OCI-LY1 (cell line): Measurements from ENCODE around the gene ITSN1.

Experiments
- H2AFZ ChIP-seq: fragments of 200-600 bp; sonication (generic), shearing (Covaris generic); 2 replicates; pipeline ENCODE4 v1.6.0; 2014; ENCODE audit warnings: antibody characterized with exemption, mild to moderate bottlenecking, low read length
- H3F3A ChIP-seq: fragments of 200-600 bp; sonication (generic), shearing (Covaris generic); 2 replicates; pipeline ENCODE4 v1.6.0; 2014; ENCODE audit warnings: mild to moderate bottlenecking, antibody characterized with exemption, low read length, moderate library complexity; ENCODE audit not compliant: insufficient read depth
- H3K27ac ChIP-seq: fragments of 200-600 bp; sonication (generic); 2 replicates; pipeline ENCODE4 v1.5.1; 2014; ENCODE audit warnings: low read length, mixed run types, mild to moderate bottlenecking, low read depth; ENCODE audit not compliant: poor library complexity, severe bottlenecking
- H3K27me3 ChIP-seq: fragments of 200-600 bp; sonication (generic); 2 replicates; pipeline ENCODE4 v1.6.0; 2014; ENCODE audit warnings: antibody characterized with exemption, mild to moderate bottlenecking, low read length, moderate library complexity; ENCODE audit not compliant: insufficient read depth
- H3K36me3 ChIP-seq: fragments of 200-600 bp; sonication (generic); 2 replicates; pipeline ENCODE4 v1.6.1; 2014; ENCODE audit warnings: mild to moderate bottlenecking, antibody characterized with exemption, low read length, moderate library complexity, mixed read lengths; ENCODE audit not compliant: insufficient read depth
- H3K4me1 ChIP-seq: fragments of 200-600 bp; sonication (generic); 2 replicates; pipeline ENCODE4 v1.5.1; 2014; ENCODE audit warnings: mild to moderate bottlenecking, low read length, moderate library complexity; ENCODE audit not compliant: insufficient read depth, severe bottlenecking
- H3K4me2 ChIP-seq: fragments of 200-600 bp; sonication (generic), shearing (Covaris generic); 2 replicates; pipeline ENCODE4 v1.6.1; 2014; ENCODE audit warnings: low read length
- H3K4me3 ChIP-seq: fragments of 200-600 bp; sonication (generic); 2 replicates; pipeline ENCODE4 v1.5.1; 2014; ENCODE audit warnings: low read length, low read depth, mild to moderate bottlenecking, mixed read lengths; ENCODE audit not compliant: poor library complexity, severe bottlenecking
- H3K79me2 ChIP-seq: fragments of 200-600 bp; shearing (Covaris generic); 2 replicates; pipeline ENCODE4 v1.6.1; 2016; ENCODE audit warnings: mixed run types, low read length, mixed read lengths; ENCODE audit not compliant: insufficient read depth
- H3K9ac ChIP-seq: fragments of 200-600 bp; sonication (generic), shearing (Covaris generic); 2 replicates; pipeline ENCODE4 v1.6.1; 2014; ENCODE audit warnings: mild to moderate bottlenecking, low read length, mixed read lengths
- H3K9me2 ChIP-seq: fragments of 200-600 bp; sonication (generic), shearing (Covaris generic); 2 replicates; pipeline ENCODE4 v1.6.1; 2014; ENCODE audit warnings: low read depth, mild to moderate bottlenecking, low read length, mixed read lengths
- H3K9me3 ChIP-seq: fragments of 200-600 bp; shearing (Covaris generic); 2 replicates; pipeline ENCODE4 v1.6.1; 2014; ENCODE audit warnings: low read length, mixed read lengths
- H4K20me1 ChIP-seq: fragments of 200-600 bp; sonication (generic), shearing (Covaris generic); 2 replicates; pipeline ENCODE4 v1.6.0; 2016; ENCODE audit warnings: mild to moderate bottlenecking, low read length; ENCODE audit not compliant: insufficient read depth
- EZH2 ChIP-seq: fragments of 200-600 bp; sonication (generic), shearing (Covaris generic); IDR thresholded peaks from 2 replicates; pipeline ENCODE4 v1.8.0; 2017; ENCODE audit warnings: borderline replicate concordance, mixed run types, mild to moderate bottlenecking, antibody characterized with exemption, low read length, moderate library complexity, mixed read lengths
- TF ChIP-seq, protein P1 (sequence below): fragments of 200-600 bp; sonication (generic), shearing (Covaris generic); IDR thresholded peaks from 2 replicates; pipeline ENCODE4 v1.5.1; 2017; ENCODE audit warnings: mild to moderate bottlenecking, antibody characterized with exemption, low read length, moderate library complexity, mixed read lengths

ITSN1 gene

GRCh38 chr21:33902349-33902748, 260.0 kb downstream of the ITSN1 start:
- Histone ChIP-seq H4K20me1 (no peaks in the 10 kb centered on the region), H3K9ac (no peak overlapping the region), H3K36me3 (peaks cover 69% of the 10 kb centered on the region), H3K27ac (no peak overlapping the region), H3K79me2 (no peaks in the 10 kb centered on the region), H3K4me2 (no peak overlapping the region), H3K4me3 (no peak overlapping the region), H3K9me2 (no peaks in the 10 kb centered on the region), H3K4me1 (no peaks in the 10 kb centered on the region), H2AFZ (no peak overlapping the region), H3K27me3 (no peaks in the 10 kb centered on the region), H3F3A (no peaks in the 10 kb centered on the region), H3K9me3 (no peaks in the 10 kb centered on the region)
- no peak for TF ChIP-seq EZH2
- TF ChIP-seq, protein P1, sequence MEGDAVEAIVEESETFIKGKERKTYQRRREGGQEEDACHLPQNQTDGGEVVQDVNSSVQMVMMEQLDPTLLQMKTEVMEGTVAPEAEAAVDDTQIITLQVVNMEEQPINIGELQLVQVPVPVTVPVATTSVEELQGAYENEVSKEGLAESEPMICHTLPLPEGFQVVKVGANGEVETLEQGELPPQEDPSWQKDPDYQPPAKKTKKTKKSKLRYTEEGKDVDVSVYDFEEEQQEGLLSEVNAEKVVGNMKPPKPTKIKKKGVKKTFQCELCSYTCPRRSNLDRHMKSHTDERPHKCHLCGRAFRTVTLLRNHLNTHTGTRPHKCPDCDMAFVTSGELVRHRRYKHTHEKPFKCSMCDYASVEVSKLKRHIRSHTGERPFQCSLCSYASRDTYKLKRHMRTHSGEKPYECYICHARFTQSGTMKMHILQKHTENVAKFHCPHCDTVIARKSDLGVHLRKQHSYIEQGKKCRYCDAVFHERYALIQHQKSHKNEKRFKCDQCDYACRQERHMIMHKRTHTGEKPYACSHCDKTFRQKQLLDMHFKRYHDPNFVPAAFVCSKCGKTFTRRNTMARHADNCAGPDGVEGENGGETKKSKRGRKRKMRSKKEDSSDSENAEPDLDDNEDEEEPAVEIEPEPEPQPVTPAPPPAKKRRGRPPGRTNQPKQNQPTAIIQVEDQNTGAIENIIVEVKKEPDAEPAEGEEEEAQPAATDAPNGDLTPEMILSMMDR = no peak

- H3K36me3 ChIP-seq = peaks cover 86% of the 10 kb centered on the region
- TF ChIP-seq EZH2 = no peak
- TF ChIP-seq, protein P1 = no peak
Observed at GRCh38 chr21:33904041-33904440, 261.7 kb downstream of the ITSN1 start.

DNA sequence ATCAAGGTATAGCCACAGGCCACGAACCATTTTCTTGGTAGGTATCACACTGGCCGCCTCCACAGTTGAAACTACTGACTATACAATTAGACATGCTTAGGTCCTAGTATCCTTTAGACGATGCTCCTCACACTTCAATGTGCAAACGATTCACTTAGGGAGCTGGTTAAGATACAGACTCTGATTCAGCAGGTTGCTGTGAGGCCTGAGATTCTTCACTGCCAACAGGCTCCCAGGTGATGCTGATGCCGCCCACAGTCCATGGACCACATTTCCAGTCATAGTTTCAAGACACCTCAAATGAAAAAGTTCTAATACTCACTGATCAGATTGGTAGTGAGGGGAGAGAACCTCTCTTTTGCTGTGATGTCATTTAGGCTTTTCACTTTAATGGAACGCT, 266.5 kb downstream of the ITSN1 start:
- no peaks in the 10 kb centered on the region for H3K9me3 ChIP-seq
- peaks cover 99% of the 10 kb centered on the region for H3K36me3 ChIP-seq
- H4K20me1 ChIP-seq = no peaks in the 10 kb centered on the region
- H3K4me1 ChIP-seq = no peaks in the 10 kb centered on the region
- no peak overlapping the region for H3K27ac ChIP-seq
- no peak overlapping the region for H3K4me2 ChIP-seq
- no peak overlapping the region for H3K4me3 ChIP-seq
- no peak overlapping the region for H3K9ac ChIP-seq
- no peaks in the 10 kb centered on the region for H3F3A ChIP-seq
- H3K27me3 ChIP-seq = no peaks in the 10 kb centered on the region
- H3K9me2 ChIP-seq = no peaks in the 10 kb centered on the region
- TF ChIP-seq, protein P1 = no peak
- TF ChIP-seq EZH2 = no peak
- H2AFZ ChIP-seq = no peak overlapping the region
- H3K79me2 ChIP-seq = no peaks in the 10 kb centered on the region

More at GRCh38 chr21:33904041-33904440, 261.7 kb downstream of the ITSN1 start:
- Histone ChIP-seq H2AFZ (no peak overlapping the region), H3K4me2 (no peak overlapping the region), H3K9ac (no peak overlapping the region), H3K79me2 (no peaks in the 10 kb centered on the region), H3K9me3 (no peaks in the 10 kb centered on the region), H3K4me3 (no peak overlapping the region), H3K9me2 (no peaks in the 10 kb centered on the region), H3K27me3 (no peaks in the 10 kb centered on the region), H3K4me1 (no peaks in the 10 kb centered on the region), H3F3A (no peaks in the 10 kb centered on the region), H4K20me1 (no peaks in the 10 kb centered on the region), H3K27ac (no peak overlapping the region)
